Fibroblast of lung (primary cell): ENCODE results near the gene MTNR1A. TPM values are rescaled to one million over a fixed set of nuclear protein-coding genes. Genes with fewer than 3 reads are reported as not detected.
"Not testable (repeated sequence)": the region's sequence is repeated elsewhere in the genome, so short reads cannot be mapped to it uniquely, and the experiment has no call there.

Experiments
- DNase-seq, 2 donors: peaks; one replicate each; pipeline versions ENCODE4 v3.0.0 to v3.0.0-alpha.2; 2010; ENCODE audit warnings: low read depth in 2 of 2
- H2AFZ ChIP-seq: 2 replicates; pipeline ENCODE4 v1.5.1; 2012; ENCODE audit warnings: low read length, control low read depth, inconsistent platforms
- H3K27ac ChIP-seq: 2 replicates; pipeline ENCODE4 v1.5.1; 2011; ENCODE audit warnings: low read length, control low read depth; ENCODE audit not compliant: insufficient read depth
- H3K27me3 ChIP-seq: 2 replicates; pipeline ENCODE4 v1.5.1; 2011; ENCODE audit warnings: mild to moderate bottlenecking, low read length; ENCODE audit not compliant: control insufficient read depth, insufficient read depth
- H3K36me3 ChIP-seq: 2 replicates; pipeline ENCODE4 v1.5.1; 2011; ENCODE audit warnings: low read length; ENCODE audit not compliant: control insufficient read depth, insufficient read depth
- H3K4me1 ChIP-seq: 2 replicates; pipeline ENCODE4 v1.5.1; 2011; ENCODE audit warnings: low read length; ENCODE audit not compliant: control insufficient read depth, insufficient read depth; ENCODE audit errors: extremely low read depth
- H3K4me2 ChIP-seq: 2 replicates; pipeline ENCODE4 v1.5.1; 2011; ENCODE audit warnings: low read length, control low read depth; ENCODE audit not compliant: insufficient read depth; ENCODE audit errors: extremely low read depth
- H3K4me3 ChIP-seq, 4 experiments: fragments of 200-600 bp in 1 of 4; sonication (generic) in 1 of 4; replicated peaks in 1 of 4; 2 replicates each; pipeline ENCODE4 v1.5.1; 2011 to 2016; ENCODE audit warnings: low read length in 4 of 4, low read depth in 3 of 4, mild to moderate bottlenecking in 3 of 4, control low read depth in 2 of 4, inconsistent platforms in 1 of 4, mixed read lengths in 1 of 4; ENCODE audit not compliant: insufficient read depth in 1 of 4; ENCODE audit errors: control extremely low read depth in 1 of 4
- H3K79me2 ChIP-seq: 2 replicates; pipeline ENCODE4 v1.5.1; 2012; ENCODE audit warnings: mild to moderate bottlenecking, low read length, inconsistent platforms; ENCODE audit not compliant: control insufficient read depth, insufficient read depth
- H3K9ac ChIP-seq: 2 replicates; pipeline ENCODE4 v1.5.1; 2011; ENCODE audit warnings: mild to moderate bottlenecking, low read length, control low read depth; ENCODE audit not compliant: insufficient read depth
- H3K9me3 ChIP-seq: 2 replicates; pipeline ENCODE4 v1.5.1; 2012; ENCODE audit warnings: low read depth, low read length; ENCODE audit not compliant: control insufficient read depth, insufficient read depth
- H4K20me1 ChIP-seq: 2 replicates; pipeline ENCODE4 v1.5.1; 2011; ENCODE audit warnings: low read length; ENCODE audit not compliant: control insufficient read depth, insufficient read depth; ENCODE audit errors: extremely low read depth
- EZH2 ChIP-seq: IDR thresholded peaks from 2 replicates; pipeline ENCODE4 v1.5.1; 2012; ENCODE audit warnings: low read length, control low read depth, mild to moderate bottlenecking; ENCODE audit errors: missing control alignments
- polyA plus RNA-seq, 2 donors: library from polyadenylated mRNA; depleted of rRNA in 1 of 2; stranded (reverse) in 1 of 2; unstranded in 1 of 2; fragments of >200 nt; gene quantifications; 2 replicates each; pipeline ENCODE4 v1.2.1, GENCODE V29; 2011 to 2012; ENCODE audit warnings: missing spikeins in 1 of 2
- total RNA-seq: library from RNA; depleted of rRNA; stranded (reverse); fragments of >200 nt; gene quantifications from 2 replicates; pipeline ENCODE4 v1.2.1, GENCODE V29; 2014
- TF ChIP-seq, protein P1 (sequence below), 2 donors: IDR thresholded peaks in 1 of 2; conservative IDR thresholded peaks in 1 of 2; 1 replicate in 1 of 2; 2 replicates in 1 of 2; pipeline ENCODE4 v1.5.1; 2011 to 2012; ENCODE audit warnings: low read length in 2 of 2, control low read depth in 1 of 2, inconsistent platforms in 1 of 2, low read depth in 1 of 2, mild to moderate bottlenecking in 1 of 2

The MTNR1A gene
- total and polyA plus RNA-seq, 2 donors (not counting 1 experiment from before 2014, with no cell fraction given): not detected

- no peaks in the 10 kb centered on the region for H3K9me3 ChIP-seq
- no peaks in the 10 kb centered on the region for H4K20me1 ChIP-seq
- H3K36me3 ChIP-seq: no peaks in the 10 kb centered on the region
- H3K4me3 ChIP-seq: no peak overlapping the region
- no peak overlapping the region for H3K27ac ChIP-seq
- no peak for TF ChIP-seq EZH2
- TF ChIP-seq, protein P1, sequence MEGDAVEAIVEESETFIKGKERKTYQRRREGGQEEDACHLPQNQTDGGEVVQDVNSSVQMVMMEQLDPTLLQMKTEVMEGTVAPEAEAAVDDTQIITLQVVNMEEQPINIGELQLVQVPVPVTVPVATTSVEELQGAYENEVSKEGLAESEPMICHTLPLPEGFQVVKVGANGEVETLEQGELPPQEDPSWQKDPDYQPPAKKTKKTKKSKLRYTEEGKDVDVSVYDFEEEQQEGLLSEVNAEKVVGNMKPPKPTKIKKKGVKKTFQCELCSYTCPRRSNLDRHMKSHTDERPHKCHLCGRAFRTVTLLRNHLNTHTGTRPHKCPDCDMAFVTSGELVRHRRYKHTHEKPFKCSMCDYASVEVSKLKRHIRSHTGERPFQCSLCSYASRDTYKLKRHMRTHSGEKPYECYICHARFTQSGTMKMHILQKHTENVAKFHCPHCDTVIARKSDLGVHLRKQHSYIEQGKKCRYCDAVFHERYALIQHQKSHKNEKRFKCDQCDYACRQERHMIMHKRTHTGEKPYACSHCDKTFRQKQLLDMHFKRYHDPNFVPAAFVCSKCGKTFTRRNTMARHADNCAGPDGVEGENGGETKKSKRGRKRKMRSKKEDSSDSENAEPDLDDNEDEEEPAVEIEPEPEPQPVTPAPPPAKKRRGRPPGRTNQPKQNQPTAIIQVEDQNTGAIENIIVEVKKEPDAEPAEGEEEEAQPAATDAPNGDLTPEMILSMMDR (conservative IDR thresholded peaks at IDR 0.05 in 1 of 2, IDR thresholded peaks at IDR 0.05 in 1 of 2; ENCODE audit: low read depth in 1 of 2, low read length in 2 of 2): no peak
- H2AFZ ChIP-seq: no peak overlapping the region
- H3K4me1 ChIP-seq: no peaks in the 10 kb centered on the region
- no peak overlapping the region for H3K9ac ChIP-seq
- no peaks in the 10 kb centered on the region for H3K27me3 ChIP-seq
- H3K79me2 ChIP-seq: no peaks in the 10 kb centered on the region
- H3K4me2 ChIP-seq: no peak overlapping the region
- DNase-seq: no peak
Observed at GRCh38 chr4:186514271-186514950, 41.0 kb downstream of the MTNR1A start.

DNA sequence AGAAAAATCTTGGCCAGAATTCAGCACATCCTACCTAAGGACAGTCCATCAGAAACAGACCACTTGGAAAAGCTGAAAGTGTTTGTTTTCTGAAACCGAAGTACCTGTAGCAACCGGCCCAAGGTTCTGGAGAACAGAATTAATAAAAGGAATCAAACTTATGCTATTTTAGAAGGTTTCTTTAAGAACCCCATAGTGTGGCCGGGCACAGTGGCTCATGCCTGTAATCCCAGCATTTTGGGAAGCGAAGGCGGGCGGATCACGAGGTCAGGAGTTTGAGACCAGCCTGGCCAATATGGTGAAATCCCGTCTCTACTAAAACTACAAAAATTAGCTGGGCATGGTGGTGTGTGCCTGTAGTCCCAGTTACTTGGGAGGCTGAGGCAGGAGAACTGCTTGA, 50.6 kb downstream of the MTNR1A start:
- not testable (repeated sequence) for H3K4me3 ChIP-seq, H4K20me1 ChIP-seq, H3K9me3 ChIP-seq, H3K27ac ChIP-seq, H3K27me3 ChIP-seq, H3K36me3 ChIP-seq, H3K4me2 ChIP-seq, H3K9ac ChIP-seq, H2AFZ ChIP-seq, H3K79me2 ChIP-seq, H3K4me1 ChIP-seq, DNase-seq

DNA sequence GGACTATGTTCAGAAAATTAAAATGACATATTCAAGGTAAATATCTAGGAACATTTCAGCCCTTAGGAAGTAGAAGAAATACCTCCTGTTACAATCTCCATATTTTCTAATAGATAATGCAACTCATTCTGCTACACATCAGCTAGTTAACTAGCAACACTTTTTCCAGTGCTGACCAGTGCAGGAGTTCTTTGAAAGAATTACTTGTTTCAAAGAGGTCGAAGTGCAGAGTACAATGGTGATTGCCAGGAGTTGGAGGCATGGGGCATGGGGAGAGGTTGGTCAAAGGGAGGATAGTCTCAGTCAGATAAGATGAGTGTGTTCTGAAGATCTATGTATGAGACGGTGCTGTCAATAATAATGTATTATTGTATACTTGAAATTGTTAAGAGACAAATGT, 53.1 kb downstream of the MTNR1A start:
- Histone ChIP-seq H3K4me3 (no peak overlapping the region), H3K4me1 (no peaks in the 10 kb centered on the region), H3K4me2 (no peak overlapping the region), H3K36me3 (no peaks in the 10 kb centered on the region), H2AFZ (no peak overlapping the region), H3K27ac (no peak overlapping the region), H3K9ac (no peak overlapping the region), H3K9me3 (no peaks in the 10 kb centered on the region), H4K20me1 (no peaks in the 10 kb centered on the region), H3K79me2 (no peaks in the 10 kb centered on the region), H3K27me3 (no peaks in the 10 kb centered on the region)
- no peak for TF ChIP-seq EZH2
- TF ChIP-seq, protein P1 (conservative IDR thresholded peaks at IDR 0.05 in 1 of 2, IDR thresholded peaks at IDR 0.05 in 1 of 2; ENCODE audit: low read depth in 1 of 2, low read length in 2 of 2): no peak
- DNase-seq: no peak
